ENCODE results near the gene LRRFIP1. TPM values are rescaled to one million over a fixed set of nuclear protein-coding genes. Genes with fewer than 3 reads are reported as not detected.
"Not testable (repeated sequence)": the region's sequence is repeated elsewhere in the genome, so short reads cannot be mapped to it uniquely, and the experiment has no call there.

Gene LRRFIP1
- total RNA-seq, 2 experiments from 2014 or later = 264 to 281 TPM

DNA sequence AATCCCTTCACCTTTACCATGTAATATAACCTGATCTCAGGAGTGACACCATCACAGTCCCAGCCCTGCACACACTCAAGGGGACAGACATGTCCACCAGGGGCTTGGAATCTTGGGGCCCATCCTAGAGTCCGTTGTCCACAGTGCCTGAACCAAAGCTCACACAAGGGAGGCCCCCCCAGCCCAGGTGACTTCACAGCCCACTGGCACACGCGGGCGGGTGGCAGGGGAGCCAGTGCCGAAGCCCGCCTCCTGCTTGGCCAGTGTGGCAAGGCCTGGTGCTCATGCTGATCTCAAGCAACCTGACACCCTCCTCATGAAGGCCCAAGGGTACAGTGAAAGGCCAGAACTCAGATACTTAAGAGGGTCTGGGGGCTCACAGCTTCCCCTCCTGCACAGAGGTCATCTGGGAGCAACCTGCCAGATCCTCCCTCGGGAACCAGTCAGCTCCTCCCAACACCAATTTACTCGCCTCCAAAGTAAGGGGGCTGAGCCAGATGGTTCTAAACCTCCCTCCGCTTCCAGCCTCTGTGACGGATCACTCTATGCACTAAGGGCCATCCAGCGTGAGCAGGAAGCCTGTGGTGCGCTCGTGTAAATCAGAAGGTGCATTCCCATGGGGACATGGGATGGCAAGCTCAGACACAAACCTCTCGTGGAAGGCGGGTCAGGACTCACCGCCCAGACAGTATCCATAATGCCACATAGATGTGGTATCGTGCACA, 33.6 kb upstream of the LRRFIP1 start:
- ChIA-PET CTCF (interaction anchor here (1.2 to 1.6 kb wide), 4 partner anchors 12 to 151 kb away, joined by 3 to 6 read pairs (median 4); no protein-coding TSS in a partner anchor), POLR2A (interaction anchor here (1.2 to 1.4 kb wide), 2 partner anchors 10 to 12 kb away, joined by 3 read pairs; no protein-coding TSS in a partner anchor)
- H3K27me3 Mint-ChIP-seq = no peaks in the 10 kb centered on the region
- no peak overlapping the region for H3K4me3 Mint-ChIP-seq
- no peak for TF ChIP-seq CTCF (IDR thresholded peaks at IDR 0.05)
- no peaks in the 10 kb centered on the region for H3K36me3 Mint-ChIP-seq (ENCODE audit: low read depth)
- no peaks in the 10 kb centered on the region for H3K9me3 Mint-ChIP-seq
- peaks cover 9% of the 10 kb centered on the region for H3K4me1 Mint-ChIP-seq (ENCODE audit: low read depth)
- no peak for DNase-seq
- intact Hi-C loops (cut with micrococcal nuclease) = no loop called here
- ATAC-seq = no peak
- no peak overlapping the region for H3K27ac Mint-ChIP-seq

GRCh38 chr2:237594514-237594871, 32.9 kb upstream of the LRRFIP1 start:
- Mint-ChIP-seq H3K27ac (no peak overlapping the region), H3K9me3 (no peaks in the 10 kb centered on the region), H3K4me1 (ENCODE audit: low read depth) (peaks cover 9% of the 10 kb centered on the region), H3K27me3 (no peaks in the 10 kb centered on the region), H3K4me3 (no peak overlapping the region), H3K36me3 (ENCODE audit: low read depth) (no peaks in the 10 kb centered on the region)
- ChIA-PET POLR2A (no interaction called here), CTCF (interaction anchor here (1.2 kb wide), 2 partner anchors 13 to 22 kb away, joined by 3 read pairs; no protein-coding TSS in a partner anchor)
- DNase-seq (no peak), ATAC-seq (no peak)
- intact Hi-C loops (cut with micrococcal nuclease) = no loop called here
- no peak for TF ChIP-seq CTCF (IDR thresholded peaks at IDR 0.05)

- H3K36me3 Mint-ChIP-seq (ENCODE audit: low read depth); DNase-seq; H3K9me3 Mint-ChIP-seq; POLR2A ChIA-PET; H3K4me1 Mint-ChIP-seq (ENCODE audit: low read depth); H3K27ac Mint-ChIP-seq; H3K4me3 Mint-ChIP-seq; intact Hi-C loops (cut with micrococcal nuclease); ATAC-seq; H3K27me3 Mint-ChIP-seq: not testable (repeated sequence)
- CTCF ChIA-PET = interaction anchor here (0.6 to 1.0 kb wide), 2 partner anchors 19 to 149 kb away, joined by 3 read pairs; no protein-coding TSS in a partner anchor
Measured at GRCh38 chr2:237595829-237596519, 31.4 kb upstream of the LRRFIP1 start.

DNA sequence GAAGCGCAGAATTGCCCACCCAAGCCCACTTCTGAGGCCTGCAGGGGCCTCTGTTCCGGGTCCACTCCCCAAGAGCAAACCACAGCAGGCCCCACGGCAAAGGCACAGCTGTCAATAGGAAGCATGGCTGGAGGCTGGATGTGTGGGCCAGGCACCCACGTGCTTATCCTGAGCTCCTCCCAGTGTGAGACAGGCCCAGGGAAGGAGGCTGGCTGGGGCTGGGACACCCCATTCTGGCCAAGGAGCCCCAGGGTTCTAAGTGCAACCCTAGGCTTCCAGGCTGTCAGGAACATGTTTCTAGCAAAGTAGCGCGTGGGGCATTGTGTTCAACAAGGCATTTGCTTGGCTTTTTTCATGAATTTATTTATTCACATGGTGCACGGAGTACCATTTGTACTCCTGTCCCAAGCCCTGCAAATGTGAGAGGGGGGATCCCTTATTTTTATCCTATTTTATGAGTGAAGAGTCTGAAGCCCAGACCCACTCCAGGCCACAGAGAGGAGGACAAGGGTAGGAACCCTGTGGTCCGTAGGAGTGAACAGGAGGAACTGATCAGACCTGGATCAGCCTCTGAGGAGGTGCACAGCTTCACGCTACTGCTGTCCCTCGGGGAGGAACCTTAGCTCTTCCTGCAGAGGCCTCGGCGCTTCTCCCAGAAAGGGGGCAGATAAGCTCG, 30.7 kb upstream of the LRRFIP1 start:
- H3K27me3 Mint-ChIP-seq = no peaks in the 10 kb centered on the region
- no peak for TF ChIP-seq CTCF (IDR thresholded peaks at IDR 0.05)
- H3K27ac Mint-ChIP-seq = no peak overlapping the region
- no peak overlapping the region for H3K4me3 Mint-ChIP-seq
- ChIA-PET CTCF (interaction anchor here (0.6 to 1.0 kb wide), 2 partner anchors 18 to 148 kb away, joined by 3 read pairs; no protein-coding TSS in a partner anchor), POLR2A (no interaction called here)
- H3K4me1 Mint-ChIP-seq (ENCODE audit: low read depth) = peaks cover 2% of the 10 kb centered on the region
- H3K36me3 Mint-ChIP-seq (ENCODE audit: low read depth) = no peaks in the 10 kb centered on the region
- DNase-seq = no peak
- ATAC-seq = no peak
- no peaks in the 10 kb centered on the region for H3K9me3 Mint-ChIP-seq
- intact Hi-C loops (cut with micrococcal nuclease) = no loop called here

GRCh38 chr2:237597196-237598145, 29.9 kb upstream of the LRRFIP1 start:
- CTCF ChIA-PET = no interaction called here
- POLR2A ChIA-PET = no interaction called here
- H3K4me1 Mint-ChIP-seq (ENCODE audit: low read depth) = peaks cover 1% of the 10 kb centered on the region
- H3K4me3 Mint-ChIP-seq = no peak overlapping the region
- intact Hi-C loops (cut with micrococcal nuclease) = no loop called here
- no peaks in the 10 kb centered on the region for H3K27me3 Mint-ChIP-seq
- H3K9me3 Mint-ChIP-seq = no peaks in the 10 kb centered on the region
- DNase-seq = no peak
- ATAC-seq = no peak
- no peak for TF ChIP-seq CTCF (IDR thresholded peaks at IDR 0.05)
- H3K36me3 Mint-ChIP-seq (ENCODE audit: low read depth) = no peaks in the 10 kb centered on the region
- H3K27ac Mint-ChIP-seq = no peak overlapping the region

Measured in activated CD8-positive, alpha-beta T cell treated with anti-CD3 and anti-CD28 coated beads for 36 hours (primary cell).